HG03196 (cell line): ENCODE results near the gene P2RX4.
"Not testable (repeated sequence)": the region's sequence is repeated elsewhere in the genome, so short reads cannot be mapped to it uniquely, and the experiment has no call there.

Experiments used
- ATAC-seq: cut with Tn5 transposase; IDR thresholded peaks from one replicate; pipeline ENCODE4 v1.9.1; 2021; ENCODE audit not compliant: unreplicated experiment

Gene P2RX4

GRCh38 chr12:121188227-121188626 is 21.7 kb upstream of the P2RX4 start:
- ATAC-seq = no peak

DNA sequence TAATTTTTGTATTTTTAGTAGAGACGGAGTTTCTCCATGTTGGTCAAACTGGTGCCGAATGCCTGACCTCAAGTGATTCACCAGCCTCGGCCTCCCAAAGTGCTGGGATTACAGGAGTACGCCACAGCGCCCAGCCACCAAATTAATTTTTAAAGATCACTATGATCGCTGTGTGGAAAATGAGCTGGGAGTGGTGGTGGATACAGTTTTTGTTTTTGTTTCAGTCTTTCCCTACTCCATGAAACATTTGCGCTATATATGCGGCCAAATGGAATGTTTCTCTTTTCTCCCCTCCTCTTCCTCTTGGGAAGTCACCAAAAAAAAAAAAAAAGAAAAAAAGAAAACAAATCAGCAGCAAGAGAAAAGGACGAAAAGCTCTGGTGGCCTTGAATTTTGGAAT is 20.8 kb upstream of the P2RX4 start:
- no peak for ATAC-seq

GRCh38 chr12:121189619-121190155 is 20.2 kb upstream of the P2RX4 start:
- ATAC-seq = no peak

DNA sequence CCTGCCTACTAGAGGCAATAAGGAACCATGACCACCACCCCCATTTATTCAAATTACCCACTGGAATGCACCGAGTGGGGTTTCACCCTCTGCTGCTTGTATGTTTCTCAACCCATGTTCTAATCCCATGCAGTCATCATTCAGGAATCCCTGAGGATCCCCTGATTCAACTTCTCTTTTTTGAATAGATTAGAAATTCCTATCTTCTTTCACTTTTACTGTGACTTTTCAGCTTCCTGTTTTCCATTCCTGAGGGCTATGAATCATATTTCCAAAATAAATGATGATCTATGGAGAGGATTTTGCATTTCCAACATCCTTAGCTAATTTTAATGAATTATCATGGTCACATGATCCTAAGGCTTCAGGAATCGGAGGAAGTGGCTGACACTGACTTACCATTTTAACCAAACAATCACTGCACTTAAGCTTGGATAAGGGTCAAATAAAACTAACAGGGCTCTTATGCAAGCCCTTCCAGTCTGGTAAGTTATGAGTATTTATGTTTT is 19.4 kb upstream of the P2RX4 start:
- no peak for ATAC-seq

DNA sequence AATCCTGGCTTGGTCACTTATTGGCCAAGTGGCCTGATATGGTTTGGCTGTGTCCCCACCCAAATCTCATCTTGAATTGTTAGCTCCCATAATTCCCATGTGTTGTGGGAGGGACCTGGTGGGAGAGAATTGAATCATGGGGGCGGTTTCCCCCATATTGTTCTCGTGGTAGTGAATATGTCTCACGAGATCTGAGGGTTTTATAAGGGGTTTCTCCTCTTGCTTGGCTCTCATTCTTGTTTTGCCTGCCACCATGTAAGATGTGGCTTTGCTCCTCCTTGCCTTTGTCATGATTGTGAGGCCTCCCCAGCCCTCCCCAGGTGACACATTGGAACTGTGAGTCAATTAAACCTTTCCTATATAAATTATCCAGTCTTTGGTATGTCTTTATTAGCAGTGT is 18.8 kb upstream of the P2RX4 start:
- no peak for ATAC-seq

- ATAC-seq = no peak
Measured at GRCh38 chr12:121196902-121197301, 13.0 kb upstream of the P2RX4 start.

DNA sequence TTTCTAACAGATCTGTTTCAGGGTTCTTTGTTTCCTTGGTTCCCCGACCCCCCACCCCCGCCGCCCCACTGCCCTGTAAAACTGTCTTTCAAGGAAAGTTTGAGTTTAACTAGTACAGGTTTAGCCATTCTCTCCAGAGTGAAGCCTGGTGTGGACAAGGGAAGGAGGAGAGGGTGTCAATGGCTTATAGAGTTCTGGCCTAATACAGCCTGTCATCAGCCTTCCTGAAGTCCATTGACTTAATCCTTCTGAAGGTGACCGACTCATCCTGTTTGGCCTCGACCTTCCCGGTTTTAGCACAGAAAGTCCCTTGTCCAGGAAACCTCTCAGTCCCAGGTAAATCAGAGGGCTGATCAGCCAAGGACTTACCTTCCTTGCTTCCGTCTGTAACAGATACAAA is 11.0 kb upstream of the P2RX4 start:
- no peak for ATAC-seq

DNA sequence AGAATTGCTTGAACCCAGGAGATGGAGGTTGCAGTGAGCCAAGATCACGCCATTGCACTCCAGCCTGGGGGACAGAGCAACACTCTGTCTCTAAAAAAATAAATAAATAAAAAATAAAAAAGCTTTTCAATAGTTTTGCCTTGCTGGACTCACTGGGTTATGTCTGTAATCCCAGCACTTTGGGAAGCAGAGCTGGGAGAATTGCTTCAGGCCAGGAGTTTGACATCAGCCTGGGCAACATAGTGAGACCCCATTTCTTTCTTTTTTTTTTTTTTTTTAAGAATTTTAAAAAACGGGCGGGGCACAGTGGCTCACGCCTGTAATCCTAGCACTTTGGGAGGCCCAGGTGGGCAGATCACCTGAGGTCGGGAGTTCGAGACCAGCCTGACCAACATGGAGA is 8.8 kb upstream of the P2RX4 start:
- not testable (repeated sequence) for ATAC-seq

DNA sequence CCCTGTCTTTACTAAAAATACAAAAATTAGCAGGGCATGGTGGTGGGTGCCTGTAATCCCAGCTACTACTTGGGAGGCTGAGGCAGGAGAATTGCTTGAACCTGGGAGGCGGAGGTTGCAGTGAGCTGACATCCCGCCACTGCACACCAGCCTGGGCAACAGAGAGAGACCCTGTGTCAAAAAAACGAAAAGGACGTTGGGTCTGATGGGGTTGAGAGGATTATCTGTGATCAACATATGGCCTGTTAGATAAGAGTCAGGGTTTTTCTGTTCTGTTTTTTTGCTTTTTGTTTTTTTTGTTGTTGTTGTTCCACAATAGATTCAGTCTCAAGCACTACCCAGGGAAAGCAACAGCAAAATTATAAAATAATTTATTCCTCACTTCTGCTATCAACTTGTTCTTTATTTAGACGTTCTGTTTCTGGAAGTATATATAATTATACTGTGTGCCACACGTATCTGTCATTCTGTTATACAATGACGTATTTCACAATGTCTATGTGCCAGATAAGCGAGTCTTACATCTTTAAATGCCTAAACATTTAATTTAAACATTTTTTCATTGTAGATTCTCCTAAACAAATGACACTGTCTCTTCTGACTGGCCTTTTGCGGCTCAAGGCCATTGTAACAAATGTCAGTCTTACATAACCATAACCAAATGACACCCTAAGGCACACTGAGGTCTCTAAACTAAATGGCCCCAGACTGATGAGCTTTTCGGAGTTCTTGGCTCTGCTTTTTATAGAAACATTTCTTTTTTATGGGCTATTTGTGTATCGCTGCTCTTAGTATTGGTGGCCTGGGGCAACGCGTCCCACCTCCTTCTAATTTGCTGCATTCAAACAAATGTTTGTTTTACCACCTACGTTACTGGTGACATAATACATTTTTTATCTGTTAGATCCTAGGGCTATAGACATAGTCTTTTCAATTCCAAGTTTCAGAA is 7.2 kb upstream of the P2RX4 start:
- no peak for ATAC-seq

- ATAC-seq = no peak
Measured at GRCh38 chr12:121203482-121203881, 6.4 kb upstream of the P2RX4 start.

- ATAC-seq = no peak
Measured at GRCh38 chr12:121205491-121205890, 4.4 kb upstream of the P2RX4 start.

DNA sequence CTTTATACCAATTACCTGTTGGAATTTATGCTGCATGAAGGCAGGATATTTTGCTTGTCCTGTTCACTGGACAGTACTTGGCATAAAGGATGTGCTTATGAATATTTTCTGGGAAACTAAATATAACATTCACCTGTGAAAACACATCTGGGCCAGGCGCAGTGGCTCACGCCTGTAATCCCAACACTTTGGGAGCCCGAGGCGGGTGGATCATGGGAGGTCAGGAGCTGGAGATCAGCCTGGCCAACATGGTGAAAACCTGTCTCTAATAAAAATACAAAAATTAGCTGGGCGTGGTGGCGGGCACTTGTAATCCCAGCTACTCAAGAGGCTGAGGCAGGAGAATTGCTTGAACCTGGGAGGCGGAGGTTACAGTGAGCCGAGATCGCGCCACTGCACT is 1.4 kb upstream of the P2RX4 start:
- ATAC-seq = not testable (repeated sequence)

DNA sequence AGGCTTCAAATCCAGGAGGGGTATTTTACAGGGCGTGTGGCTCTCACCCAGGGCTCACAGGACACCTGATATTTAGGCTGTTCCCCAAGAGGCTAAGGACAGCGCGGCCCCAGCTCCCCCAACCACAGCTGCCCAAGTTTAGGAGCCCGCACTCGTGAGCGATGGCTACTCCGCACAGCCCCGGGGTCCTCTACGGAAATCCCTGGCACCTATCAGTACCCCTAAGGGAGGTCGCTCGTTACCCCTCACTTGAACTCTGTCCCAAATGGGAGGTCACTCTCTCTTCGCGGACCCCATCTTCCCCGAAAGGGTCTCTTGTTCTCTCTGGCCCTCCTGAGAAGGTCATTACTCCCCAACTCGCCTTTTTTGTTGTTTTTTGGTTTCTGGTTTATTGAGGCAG is 708 bp upstream of the P2RX4 start:
- no peak for ATAC-seq

DNA sequence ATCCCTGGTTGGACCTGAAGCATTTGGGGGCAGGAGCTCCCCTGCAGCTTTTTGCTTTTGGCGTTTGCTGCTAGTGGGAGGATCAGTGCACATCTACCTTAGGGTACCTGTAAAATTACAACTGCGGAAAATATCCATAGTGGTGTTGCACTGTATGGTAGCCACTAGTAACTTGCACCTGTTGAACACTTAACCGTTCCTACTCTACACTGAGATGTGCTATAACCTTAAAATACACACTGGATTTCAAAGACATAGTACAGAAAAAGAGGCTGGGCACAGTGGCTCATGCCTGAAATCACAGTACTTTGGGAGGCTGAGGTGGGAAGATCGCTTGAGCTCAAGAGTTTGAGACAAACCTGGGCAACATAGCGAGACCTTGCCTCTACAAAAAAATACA is 2.9 kb downstream of the P2RX4 start:
- no peak for ATAC-seq

- no peak for ATAC-seq
Measured at GRCh38 chr12:121214166-121214777, 4.3 kb downstream of the P2RX4 start.

DNA sequence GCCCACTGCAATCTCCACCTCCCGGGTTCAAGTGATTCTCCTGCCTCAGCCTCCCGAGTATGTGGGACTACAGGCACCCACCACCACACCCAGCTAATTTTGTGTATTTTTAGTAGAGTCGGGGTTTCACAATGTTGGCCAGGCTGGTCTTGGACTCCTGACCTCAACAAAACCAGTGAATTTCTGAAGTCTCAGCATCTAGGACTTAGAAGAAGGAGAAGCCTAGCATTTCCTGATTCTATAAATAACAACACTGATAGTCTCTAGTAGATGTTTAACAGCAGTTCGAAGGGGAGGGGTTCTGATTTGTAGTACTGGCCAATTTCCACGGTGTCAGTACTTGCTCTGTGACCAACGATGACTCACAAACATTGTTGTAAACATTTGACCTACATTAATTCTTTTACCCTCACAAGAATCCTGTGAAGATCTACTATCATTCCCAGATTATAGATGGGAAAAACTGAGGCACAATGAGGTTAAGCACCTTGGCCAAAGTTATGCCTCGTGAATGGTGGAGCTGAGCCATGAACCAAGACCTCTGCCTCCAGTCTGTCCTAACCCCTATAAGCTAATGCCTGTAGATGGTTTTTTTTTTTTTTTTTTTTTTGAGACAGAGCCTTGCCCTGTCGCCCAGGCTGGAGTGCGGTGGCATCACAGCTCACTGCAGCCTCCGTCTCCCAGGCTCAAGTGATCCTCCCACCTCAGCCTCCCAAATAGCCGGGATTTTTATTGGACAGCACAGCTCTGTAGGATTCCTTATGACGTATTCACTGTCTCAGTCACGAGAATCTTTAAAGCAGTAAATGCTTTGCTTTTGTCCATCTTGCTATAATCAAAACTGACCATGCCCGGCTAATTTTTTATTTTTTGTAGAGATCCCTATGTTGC is 5.2 kb downstream of the P2RX4 start:
- ATAC-seq = no peak

DNA sequence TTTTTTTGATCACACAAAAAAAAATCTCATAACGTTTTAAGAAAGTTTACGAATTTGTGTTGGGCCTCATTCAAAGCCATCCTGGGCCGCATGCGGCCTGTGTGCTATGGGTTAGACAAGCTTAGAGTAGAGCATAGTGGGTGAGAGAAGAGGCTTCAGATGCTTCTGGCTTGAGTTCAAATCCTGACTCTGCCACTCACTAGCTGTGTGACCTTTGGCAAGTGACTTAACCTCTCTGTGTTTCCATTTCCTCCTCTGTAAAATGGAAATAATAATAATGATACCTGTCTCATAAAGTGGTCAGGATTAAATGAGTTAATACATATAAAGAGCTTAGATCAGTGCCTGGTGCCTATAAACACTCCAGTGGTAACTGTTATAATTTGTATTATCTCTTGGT is 6.2 kb downstream of the P2RX4 start:
- ATAC-seq = no peak

DNA sequence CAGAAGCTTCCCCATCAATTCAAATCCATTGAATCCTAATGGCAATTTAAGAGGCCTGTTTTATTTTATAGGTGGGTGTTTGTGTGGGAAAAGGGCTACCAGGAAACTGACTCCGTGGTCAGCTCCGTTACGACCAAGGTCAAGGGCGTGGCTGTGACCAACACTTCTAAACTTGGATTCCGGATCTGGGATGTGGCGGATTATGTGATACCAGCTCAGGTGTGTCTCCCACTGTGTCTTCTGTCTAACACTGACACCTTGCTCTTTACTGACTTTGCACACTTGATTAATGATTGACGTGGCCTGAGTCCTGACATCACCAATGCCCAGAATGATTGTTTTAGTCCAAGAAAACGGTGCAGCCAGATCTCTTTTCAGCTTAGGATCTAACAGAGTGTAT is 7.1 kb downstream of the P2RX4 start:
- no peak for ATAC-seq

GRCh38 chr12:121217761-121218160 is 7.8 kb downstream of the P2RX4 start:
- no peak for ATAC-seq

GRCh38 chr12:121218588-121219352 is 8.8 kb downstream of the P2RX4 start:
- no peak for ATAC-seq
